Epithelial cell of prostate (primary cell): ENCODE measurements around the gene HGS.

Experiments used
- DNase-seq: peaks from one replicate; pipeline ENCODE4 v3.0.0-alpha.2; 2011; ENCODE audit warnings: low read depth, low spot score
- H3K27ac ChIP-seq: fragments of 450-650 bp; 2 replicates; pipeline ENCODE4 v1.5.1; 2017; ENCODE audit warnings: mild to moderate bottlenecking

The HGS gene

DNA sequence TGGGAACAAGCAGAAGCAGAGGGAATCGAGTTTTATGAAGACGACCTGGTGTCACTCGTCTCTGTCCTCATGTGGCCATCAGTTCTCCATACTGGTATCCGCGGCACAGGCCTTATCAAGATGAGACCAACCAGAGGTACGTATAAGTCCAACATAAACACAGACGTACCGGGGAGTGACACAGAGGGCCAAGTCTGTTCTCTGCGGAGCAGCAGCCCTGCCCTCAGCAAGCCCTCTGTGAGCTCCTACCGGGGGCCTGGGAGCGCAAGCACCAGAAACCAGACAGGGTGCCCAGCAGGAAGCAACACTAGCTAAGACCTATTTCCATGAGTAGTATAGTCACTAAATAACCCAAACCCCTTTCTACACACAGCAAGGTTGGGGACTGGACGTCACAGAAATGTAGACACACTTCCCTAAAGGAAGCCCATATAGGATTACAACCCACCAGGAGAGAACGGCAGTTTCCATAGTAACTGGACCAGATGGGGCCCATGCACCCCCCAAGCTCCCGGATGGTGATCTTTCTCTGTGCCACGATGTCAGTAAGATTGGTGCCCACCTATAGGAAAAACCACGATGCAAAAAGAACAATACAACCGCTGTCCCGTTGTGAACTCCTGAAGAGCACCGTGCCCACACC is 1.1 kb upstream of the HGS start:
- peak overlapping the region; percentile 98 for H3K27ac ChIP-seq
- no peak for DNase-seq

DNA sequence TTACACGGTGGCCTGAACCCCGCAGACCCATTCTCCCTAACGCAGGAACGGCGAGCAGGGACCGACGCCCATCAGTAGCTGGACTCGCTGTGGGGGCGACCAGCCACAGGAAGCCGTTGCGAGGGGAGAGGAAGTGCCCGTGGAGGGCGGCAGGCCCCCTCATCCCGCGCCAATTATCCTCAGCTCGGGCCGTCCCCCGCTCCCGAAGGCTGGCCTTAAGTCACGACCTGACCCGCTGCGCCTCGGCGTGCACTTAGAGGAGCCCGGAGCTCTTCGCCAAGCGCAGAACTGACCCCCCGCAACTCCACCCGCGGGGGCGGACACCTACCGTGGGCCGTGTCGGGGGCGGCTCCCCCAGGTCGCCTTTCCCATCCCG is 615 bp upstream of the HGS start:
- DNase-seq = no peak

DNA sequence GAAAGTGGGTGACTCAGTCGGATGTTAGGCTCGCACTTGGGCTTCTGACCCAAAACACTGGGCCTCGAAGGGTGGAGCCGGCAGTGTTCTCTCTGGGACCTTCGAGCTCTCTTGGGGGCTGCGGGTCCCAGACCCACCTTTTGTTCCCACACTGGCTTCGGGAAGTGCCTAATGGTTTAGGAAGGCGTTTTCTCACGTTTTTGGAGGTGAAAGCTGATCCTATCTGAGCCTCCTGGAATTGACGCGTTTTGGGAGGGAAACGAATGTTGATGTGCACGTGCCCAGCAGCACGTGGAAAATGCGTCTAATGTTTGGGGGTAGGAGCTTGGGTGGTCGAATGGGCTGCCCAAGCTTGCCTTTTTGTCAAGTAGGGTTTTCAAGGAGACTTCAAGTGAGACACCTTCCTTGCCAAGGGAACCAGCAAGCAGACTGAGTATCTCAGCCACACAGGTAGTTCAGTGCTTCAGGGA is 666 bp downstream of the HGS start:
- peak overlapping the region; percentile 98 for H3K27ac ChIP-seq
- DNase-seq = peak; percentile 34

More for the DNA sequence above, 615 bp upstream of the HGS start:
- peak overlapping the region; percentile 98 for H3K27ac ChIP-seq

DNA sequence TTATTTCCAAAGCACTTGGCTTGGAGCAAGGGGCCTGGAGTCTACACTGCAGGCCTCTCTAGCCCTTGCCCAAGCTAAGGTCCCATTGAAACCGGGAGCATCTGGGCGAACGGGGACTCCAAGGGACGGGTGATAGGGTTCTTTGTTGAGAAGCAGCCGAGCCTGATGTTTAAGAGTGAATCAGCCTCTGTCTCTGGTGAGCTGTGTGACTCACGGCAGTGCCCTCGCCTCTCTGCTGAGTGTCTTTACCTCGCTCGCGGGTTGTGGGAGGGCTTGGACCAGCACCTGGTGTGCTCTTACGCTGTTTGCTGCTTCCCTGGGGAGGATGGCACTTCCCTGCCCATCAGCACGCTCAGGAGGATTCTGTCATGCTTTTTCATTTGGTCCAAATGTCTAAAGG is 1.3 kb downstream of the HGS start:
- peak overlapping the region; percentile 98 for H3K27ac ChIP-seq

DNA sequence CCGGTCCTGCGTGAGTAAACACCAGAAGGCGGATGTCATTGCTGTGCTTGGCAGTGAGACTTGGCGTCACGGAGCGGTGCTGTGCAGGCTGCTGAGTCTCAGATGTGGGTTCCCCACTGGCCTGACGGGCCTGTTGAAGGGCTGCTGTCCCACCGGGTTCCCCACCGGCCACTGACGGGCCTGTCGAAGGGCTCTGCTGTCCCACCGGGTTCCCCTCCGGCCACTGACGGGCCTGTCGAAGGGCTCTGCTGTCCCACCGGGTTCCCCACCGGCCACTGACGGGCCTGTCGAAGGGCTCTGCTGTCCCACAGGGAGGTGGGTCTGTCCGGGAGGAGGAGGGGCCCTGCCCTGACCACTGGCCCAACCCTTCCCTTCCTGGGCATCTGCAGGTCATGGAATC is 2.8 kb downstream of the HGS start:
- no peak overlapping the region for H3K27ac ChIP-seq
- no peak for DNase-seq

More for the DNA sequence above, 1.3 kb downstream of the HGS start:
- DNase-seq = peak; percentile 63

DNA sequence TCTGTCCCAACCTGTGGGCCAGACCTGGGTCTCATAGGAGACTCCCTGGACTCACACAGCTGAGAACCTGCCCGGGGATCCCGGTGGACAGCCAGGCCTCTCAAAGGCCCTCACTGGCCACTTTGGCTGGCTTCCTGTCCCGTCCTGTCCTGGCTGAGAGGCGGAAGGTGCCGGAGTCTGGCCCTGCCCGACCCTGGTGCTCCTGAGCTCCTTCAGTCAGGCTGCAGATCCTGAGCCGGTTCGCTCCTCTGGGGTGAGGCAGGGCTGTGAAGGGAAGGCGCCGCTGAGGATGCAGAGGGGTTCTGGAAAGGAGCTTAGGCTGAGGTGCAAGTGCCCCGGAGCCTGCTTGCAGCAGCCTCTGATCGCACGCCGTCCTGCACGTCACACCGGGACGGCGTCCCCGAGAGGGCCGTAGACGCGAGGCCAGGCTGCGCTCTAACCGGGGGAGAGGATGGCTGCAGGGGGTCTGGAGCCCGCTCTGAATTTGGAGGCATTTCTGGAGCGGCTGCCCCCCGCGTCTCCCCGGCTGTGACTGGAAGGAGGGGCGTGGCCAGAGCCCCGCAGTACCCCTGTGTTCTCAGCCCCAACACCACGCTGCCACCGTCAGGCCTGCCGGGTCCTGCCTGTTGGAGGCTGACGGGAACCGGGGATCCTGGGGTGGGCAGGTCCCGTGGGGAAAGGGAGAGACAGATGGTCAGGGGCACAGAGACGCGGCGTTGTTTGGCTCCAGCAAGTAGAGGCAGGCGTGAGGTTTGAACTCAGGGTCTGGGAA is 4.1 kb downstream of the HGS start:
- no peak for DNase-seq
- H3K27ac ChIP-seq = no peak overlapping the region

DNA sequence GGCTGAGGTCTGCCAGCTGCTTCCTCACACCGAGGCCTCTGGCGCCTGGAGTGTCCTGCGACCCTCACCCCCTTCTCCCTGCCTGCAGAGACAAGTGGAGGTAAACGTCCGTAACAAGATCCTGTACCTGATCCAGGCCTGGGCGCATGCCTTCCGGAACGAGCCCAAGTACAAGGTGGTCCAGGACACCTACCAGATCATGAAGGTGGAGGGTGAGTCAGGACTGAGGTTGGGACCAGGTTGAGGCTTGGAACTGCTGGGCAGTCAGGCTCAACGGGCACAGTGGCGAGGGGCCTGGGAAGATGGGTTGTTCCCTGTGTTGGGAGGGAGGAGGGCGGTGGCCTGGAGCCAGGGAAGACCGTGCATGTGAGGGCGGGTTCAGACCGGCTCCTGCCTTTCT is 4.8 kb downstream of the HGS start:
- no peak for DNase-seq
- no peak overlapping the region for H3K27ac ChIP-seq

DNA sequence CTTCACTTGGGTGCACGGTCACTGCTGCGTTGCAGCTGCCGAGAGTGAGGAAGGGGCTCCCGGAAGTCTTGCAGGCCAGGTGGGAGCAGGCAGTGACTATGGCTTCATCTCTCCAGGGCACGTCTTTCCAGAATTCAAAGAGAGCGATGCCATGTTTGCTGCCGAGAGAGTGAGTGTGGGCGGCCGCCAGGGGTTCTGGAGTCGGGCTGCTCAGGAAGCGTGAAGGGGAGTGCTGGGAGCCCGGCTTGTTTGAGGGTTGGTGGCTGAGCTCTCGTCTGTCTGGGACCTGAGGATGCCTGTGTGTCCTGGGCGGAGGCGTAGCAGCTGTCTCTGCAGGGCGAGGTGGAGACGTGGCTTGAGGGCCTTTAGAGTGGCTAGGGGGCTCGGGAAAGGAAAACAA is 6.3 kb downstream of the HGS start:
- H3K27ac ChIP-seq = no peak overlapping the region
- no peak for DNase-seq

DNA sequence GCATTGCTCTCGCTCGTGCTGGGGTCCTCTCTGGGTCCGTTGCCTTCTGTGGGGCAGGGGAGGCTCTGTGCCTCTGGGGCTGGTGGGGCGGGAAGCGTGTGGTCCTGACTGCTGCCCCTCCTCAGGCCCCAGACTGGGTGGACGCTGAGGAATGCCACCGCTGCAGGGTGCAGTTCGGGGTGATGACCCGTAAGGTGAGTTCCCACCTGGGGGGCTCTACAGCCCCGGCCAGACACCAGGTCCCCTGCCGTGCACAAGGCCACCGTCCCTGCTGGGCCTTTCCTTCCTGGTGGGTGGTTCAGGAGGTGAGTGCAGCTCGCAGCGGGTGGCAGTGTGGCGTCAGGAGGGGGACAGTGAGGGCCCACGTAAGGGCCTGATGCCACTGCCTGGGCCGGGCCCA is 6.7 kb downstream of the HGS start:
- no peak for DNase-seq
- no peak overlapping the region for H3K27ac ChIP-seq

DNA sequence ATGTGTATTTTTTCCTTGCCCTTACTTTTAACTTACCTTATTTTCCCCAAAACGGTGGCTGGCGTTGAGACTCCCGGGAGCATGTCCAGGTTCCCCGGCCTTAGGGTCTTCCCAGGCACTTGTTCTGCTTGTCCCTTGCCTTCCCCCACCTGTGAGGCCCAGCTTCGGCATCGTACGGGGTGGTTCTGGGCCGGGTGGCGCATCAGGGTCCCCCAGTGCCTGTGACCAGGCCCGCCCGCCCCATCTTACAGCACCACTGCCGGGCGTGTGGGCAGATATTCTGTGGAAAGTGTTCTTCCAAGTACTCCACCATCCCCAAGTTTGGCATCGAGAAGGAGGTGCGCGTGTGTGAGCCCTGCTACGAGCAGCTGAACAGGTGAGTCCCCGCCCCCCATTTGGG is 7.4 kb downstream of the HGS start:
- DNase-seq = no peak
- H3K27ac ChIP-seq = no peak overlapping the region

DNA sequence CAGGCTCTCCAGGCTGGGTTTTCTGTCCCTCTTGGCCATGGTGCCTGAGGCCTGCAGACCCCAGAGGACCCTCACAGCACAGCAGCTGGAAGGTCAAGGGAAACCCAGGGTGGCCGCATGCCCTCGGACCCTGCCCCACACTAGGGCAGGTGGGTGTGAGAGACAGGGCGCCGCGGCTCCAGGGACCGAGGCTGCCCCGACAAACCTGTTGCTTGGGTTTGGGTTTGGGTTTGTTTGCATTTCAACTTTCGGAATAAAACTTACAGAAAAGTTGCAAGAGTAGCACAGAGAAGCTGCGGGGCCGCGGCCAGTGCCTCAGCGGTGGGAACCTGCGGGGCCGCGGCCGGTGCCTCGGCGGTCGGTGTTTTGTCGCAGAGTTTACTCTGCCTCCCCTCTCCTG is 7.8 kb downstream of the HGS start:
- no peak overlapping the region for H3K27ac ChIP-seq
- no peak for DNase-seq

DNA sequence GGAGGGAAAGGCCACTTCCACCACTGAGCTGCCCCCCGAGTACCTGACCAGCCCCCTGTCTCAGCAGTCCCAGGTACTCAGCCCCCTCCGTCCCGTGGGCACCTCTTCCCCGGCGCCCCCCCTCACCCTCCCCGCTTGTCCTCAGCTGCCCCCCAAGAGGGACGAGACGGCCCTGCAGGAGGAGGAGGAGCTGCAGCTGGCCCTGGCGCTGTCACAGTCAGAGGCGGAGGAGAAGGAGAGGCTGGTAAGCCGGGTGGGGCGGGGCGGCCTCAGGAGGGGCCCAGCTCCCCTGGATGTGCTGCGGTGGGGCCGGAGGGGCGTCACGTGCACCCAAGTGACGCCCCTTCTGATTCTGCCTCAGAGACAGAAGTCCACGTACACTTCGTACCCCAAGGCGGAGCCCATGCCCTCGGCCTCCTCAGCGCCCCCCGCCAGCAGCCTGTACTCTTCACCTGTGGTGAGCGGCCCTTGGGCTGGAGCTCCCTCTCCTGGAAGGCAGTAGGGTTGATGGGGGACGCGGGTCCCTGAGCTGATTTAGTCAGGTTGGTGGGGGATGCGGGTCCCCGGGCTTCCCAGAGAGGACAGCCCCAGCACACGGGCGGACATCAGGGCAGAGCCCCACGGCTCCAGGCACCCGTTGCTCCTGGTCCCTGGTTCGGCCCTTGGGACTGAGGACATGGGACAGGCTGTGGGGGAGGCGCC is 9.8 kb downstream of the HGS start:
- H3K27ac ChIP-seq = no peak overlapping the region
- DNase-seq = no peak

DNA sequence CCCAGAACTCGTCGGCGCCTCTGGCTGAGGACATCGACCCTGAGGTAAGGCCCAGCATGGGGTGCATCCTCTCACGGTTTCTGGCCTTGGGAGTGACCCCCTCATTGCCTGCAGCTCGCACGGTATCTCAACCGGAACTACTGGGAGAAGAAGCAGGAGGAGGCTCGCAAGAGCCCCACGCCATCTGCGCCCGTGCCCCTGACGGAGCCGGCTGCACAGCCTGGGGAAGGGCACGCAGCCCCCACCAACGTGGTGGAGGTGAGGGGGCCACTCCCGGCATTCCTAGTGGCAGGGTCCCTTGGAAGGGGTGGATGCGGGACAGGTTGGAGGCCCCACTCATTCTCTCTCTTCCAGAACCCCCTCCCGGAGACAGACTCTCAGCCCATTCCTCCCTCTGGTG is 11.0 kb downstream of the HGS start:
- no peak overlapping the region for H3K27ac ChIP-seq
- no peak for DNase-seq

DNA sequence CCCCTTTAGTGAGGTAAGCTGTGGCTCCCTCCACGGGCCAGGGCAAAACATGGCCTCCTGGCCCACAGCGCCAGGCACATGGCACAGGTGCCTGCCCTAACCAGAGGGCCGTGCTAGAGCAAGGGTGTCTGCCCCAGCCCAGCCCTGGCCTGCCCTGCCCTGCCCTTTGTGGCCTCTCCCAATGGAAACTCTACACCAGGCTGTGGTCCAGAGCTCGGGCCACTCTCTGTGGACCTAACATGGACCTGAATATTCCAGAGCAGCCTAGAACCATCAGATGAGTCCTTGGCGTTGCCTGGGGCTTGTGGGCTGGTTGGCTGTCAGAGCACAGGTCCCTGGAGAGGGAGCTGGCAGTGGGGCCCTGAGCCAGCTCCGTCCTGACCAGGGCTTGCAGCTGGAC is 11.4 kb downstream of the HGS start:
- DNase-seq = no peak
- H3K27ac ChIP-seq = no peak overlapping the region

DNA sequence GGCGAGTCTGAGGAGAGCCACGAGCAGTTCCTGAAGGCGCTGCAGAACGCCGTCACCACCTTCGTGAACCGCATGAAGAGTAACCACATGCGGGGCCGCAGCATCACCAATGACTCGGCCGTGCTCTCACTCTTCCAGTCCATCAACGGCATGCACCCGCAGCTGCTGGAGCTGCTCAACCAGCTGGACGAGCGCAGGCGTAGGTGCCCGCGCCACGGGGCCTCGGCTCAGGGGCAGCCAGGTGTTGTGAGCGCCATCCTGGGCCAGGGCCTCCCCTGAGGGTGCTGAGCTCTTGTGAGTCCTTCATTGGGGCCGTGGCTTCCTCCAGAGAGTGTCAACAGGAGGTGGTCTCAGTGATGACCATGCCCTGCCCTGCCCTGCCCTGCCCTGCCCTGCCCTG is 12.0 kb downstream of the HGS start:
- H3K27ac ChIP-seq = no peak overlapping the region
- no peak for DNase-seq

DNA sequence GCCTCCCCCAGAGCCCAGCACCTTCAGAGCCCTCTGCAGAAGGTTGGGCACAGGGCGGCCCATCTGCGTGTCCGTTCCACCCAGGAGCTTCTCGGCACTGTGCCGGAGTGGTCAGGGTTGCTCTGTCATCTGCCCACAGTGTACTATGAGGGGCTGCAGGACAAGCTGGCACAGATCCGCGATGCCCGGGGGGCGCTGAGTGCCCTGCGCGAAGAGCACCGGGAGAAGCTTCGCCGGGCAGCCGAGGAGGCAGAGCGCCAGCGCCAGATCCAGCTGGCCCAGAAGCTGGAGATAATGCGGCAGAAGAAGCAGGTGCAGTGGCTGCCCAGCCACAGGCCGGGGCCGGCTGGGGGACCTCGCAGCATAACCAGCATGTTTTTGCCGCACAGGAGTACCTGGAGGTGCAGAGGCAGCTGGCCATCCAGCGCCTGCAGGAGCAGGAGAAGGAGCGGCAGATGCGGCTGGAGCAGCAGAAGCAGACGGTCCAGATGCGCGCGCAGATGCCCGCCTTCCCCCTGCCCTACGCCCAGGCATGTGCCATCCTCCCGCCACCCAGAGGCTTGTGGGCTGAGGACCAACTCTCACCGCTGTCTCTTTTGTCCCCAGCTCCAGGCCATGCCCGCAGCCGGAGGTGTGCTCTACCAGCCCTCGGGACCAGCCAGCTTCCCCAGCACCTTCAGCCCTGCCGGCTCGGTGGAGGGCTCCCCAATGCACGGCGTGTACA is 12.6 kb downstream of the HGS start:
- DNase-seq = no peak
- H3K27ac ChIP-seq = no peak overlapping the region

DNA sequence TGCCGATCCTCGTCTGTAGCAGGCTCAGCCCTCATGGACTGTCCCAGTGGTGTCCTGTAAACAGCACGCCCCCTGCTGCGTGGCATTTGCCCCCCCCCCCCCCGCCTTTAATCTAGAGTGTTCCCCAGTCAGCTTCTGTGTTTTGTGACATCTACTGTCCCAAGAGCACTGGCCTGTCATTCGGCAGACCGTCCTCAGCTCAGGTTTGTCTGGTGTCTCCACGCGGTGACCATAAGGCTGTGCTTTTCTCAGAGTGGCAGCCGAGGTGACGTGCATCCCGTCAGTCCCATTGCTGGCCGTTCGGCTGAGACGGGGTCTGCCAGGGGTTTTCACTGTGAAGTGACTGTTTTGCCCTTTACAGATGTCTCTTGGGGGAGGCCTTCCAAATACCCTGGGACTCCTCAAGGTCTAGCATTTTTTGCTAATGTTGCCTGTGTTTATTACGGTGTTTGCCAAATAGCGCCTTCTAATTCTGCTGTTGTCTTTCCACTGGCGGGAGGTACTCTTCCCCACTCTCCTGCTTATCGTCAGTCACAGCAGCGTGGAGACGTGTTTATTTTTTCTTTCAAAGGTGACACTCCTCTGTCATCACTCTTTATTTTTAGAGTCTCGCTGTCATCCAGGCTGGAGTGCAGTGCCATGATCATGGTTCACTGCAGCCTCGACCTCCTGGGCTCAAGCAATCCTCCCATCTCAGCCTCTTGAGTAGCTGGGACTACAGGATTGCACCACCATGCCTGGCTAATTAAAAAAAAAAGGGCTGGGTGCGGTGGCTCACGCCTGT is 13.6 kb downstream of the HGS start:
- H3K27ac ChIP-seq = no peak overlapping the region
- no peak for DNase-seq

DNA sequence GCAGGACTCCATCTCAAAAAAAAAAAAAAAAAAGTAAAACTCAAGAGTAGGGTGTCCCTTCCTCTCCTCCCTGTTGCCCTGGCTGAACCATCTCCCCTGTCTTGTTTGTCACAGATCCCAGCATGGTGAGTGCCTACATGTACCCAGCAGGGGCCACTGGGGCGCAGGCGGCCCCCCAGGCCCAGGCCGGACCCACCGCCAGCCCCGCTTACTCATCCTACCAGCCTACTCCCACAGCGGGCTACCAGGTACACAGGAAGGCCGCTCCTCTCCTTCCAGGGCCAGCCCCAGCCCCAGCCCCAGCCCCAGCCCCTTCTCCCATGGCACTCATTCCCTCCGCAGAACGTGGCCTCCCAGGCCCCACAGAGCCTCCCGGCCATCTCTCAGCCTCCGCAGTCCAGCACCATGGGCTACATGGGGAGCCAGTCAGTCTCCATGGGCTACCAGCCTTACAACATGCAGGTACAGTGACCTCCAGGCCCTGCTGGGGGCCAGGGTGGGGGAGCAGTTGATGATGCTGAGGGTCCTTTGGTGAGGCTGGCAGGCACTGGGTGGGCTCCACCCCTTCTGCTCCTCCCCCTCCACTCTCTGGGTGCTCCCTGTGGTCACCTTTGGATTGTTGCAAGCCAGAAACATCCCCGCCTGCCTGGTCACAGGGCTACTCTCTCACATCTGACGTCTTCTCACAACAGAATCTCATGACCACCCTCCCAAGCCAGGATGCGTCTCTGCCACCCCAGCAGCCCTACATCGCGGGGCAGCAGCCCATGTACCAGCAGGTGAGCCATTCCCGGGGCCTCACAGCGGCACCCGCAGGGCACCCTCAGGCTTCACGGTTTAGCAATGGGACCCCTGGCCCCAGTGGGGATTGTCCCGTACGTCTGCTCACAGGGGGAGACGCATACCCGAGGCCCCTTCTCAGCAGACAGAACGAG is 16.8 kb downstream of the HGS start:
- DNase-seq = no peak
- H3K27ac ChIP-seq = no peak overlapping the region
